ENCODE results near the gene SNURF. TPM values are rescaled to one million over a fixed set of nuclear protein-coding genes. Genes with fewer than 3 reads are reported as not detected.

Gene SNURF
- total and polyA plus RNA-seq, 2 of the 4 experiments (the other 2 are of a cell fraction) = 6.5 to 8.1 TPM

DNA sequence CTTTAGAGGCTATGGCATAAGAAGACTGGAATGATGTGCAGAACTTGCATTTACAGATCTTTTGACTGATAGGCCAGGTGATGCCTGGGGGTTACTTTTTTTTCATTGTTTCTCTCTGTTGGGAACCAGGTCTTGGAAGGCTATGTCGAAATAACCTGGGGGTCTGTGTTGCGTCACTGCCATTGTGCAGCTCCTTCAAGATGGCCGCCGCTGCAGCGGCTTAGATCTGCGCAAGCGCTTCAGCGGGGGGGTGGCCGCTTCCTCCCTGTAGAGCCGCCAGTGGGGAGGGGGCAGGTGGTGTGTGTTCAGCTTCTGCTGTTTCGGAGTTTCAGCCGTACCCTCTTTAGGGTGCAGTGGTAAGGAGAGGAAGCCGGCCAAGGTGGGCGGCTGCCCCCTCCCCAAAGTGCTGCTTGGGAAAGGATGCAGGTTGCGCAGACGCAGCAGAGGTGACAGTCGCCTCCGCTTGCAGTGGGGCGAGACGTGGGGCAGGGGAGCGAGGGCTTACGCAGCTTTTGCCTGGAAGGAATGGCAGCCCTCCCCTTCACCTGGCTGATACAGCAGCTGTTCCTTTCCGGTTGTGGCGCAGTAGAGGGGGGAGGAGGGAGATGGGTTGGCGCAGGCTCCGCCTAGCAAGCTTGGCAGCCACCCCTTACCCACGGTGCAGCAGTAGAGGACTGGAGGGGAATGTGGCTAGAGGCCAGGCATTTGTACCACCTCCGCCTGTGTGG, 1.5 kb downstream of the SNURF start:
- ChIA-PET CTCF (no interaction called here), POLR2A (ENCODE audit: unreplicated experiment) (no interaction called here)
- peak overlapping the region; percentile 97 for H2AK5ac ChIP-seq (ENCODE audit: low read depth, low read length)
- peak overlapping the region; percentile 95 for H3K4me3 ChIP-seq (ENCODE audit: insufficient read depth, low read depth, low read length)
- peak overlapping the region; percentile 94 for H3K56ac ChIP-seq (ENCODE audit: extremely low read depth, insufficient read depth, low read length)
- H2BK5ac ChIP-seq (ENCODE audit: low read depth, low read length, poor library complexity, severe bottlenecking) = peak overlapping the region; percentile 92
- H4K8ac ChIP-seq (ENCODE audit: low read depth in 2 of 2, low read length in 2 of 2) = peak overlapping the region; percentile 87 to 94
- H3K9ac ChIP-seq (ENCODE audit: low read depth, low read length) = peak overlapping the region; percentile 98
- peak overlapping the region; percentile 86 for H3K4me2 ChIP-seq (ENCODE audit: low read depth, low read length)
- no peak overlapping the region for H2BK15ac ChIP-seq (ENCODE audit: low read depth, low read length)
- TF ChIP-seq BHLHE40 (IDR thresholded peaks at IDR 0.05; ENCODE audit: low read depth, low read length) (no peak), MAFK (IDR thresholded peaks at IDR 0.05; ENCODE audit: low read depth, low read length) (no peak), MXI1 (IDR thresholded peaks at IDR 0.05; ENCODE audit: borderline replicate concordance, low read depth, low read length) (0 out of 2 replicates have a peak, but pooled peaks have one; percentile 3), CEBPB (IDR thresholded peaks at IDR 0.05; ENCODE audit: low read depth, low read length) (peak; percentile 96), RFX5 (IDR thresholded peaks at IDR 0.05; ENCODE audit: low read depth, low read length) (no peak), RAD21 (IDR thresholded peaks at IDR 0.05; ENCODE audit: low read length) (no peak), FOS (IDR thresholded peaks at IDR 0.05; ENCODE audit: low read depth, low read length) (no peak)
- no peak overlapping the region for H2BK20ac ChIP-seq (ENCODE audit: low read depth, low read length)
- H2AFZ ChIP-seq (replicated peaks; ENCODE audit: low read length, poor library complexity) = peak overlapping the region; percentile 95
- in situ Hi-C loops (cut with MboI; ENCODE audit: low sequenced_read_pairs) = no loop called here
- H3K36me3 ChIP-seq (ENCODE audit: control insufficient read depth, insufficient read depth, low read length) = no peaks in the 10 kb centered on the region; the same call in 1 of the 2 replicates
- peak overlapping the region; percentile 94 for H3K18ac ChIP-seq (ENCODE audit: low read depth, low read length)
- 0 out of 2 replicates have a peak, but pooled peaks cover 1% of the 10 kb centered on the region for H3K4me1 ChIP-seq (ENCODE audit: control insufficient read depth, insufficient read depth, low read length)
- intact Hi-C loops (cut with micrococcal nuclease) = loop anchor here (2.0 kb wide), 1 partner anchor 99 kb away; no protein-coding TSS in a partner anchor
- peak overlapping the region; percentile 94 for H3K14ac ChIP-seq (replicated peaks; ENCODE audit: low read depth, low read length)
- peak overlapping the region; percentile 96 for H3K27ac ChIP-seq (ENCODE audit: insufficient read depth, low read length)
- peak overlapping the region; percentile 96 for H4K5ac ChIP-seq (ENCODE audit: low read depth, low read length)
- peaks cover 21% of the 10 kb centered on the region for H4K20me1 ChIP-seq (ENCODE audit: insufficient read depth, low read length)
- ATAC-seq (ENCODE audit: low read depth) (peak; percentile 81), DNase-seq (peak; percentile 74)
- H3K23ac ChIP-seq (ENCODE audit: low read depth, low read length) = peak overlapping the region; percentile 98
- H3K9me3 ChIP-seq (ENCODE audit: control insufficient read depth, insufficient read depth, low read length) = 0 out of 2 replicates have a peak, but pooled peaks cover 2% of the 10 kb centered on the region
- dilution Hi-C loops (cut with HindIII; ENCODE audit: low sequenced_read_pairs, unreplicated experiment) = no loop called here
- peak overlapping the region; percentile 95 for H3K4ac ChIP-seq (ENCODE audit: low read depth, low read length)
- 48% methylated on average over 4 of the region's 28 CpGs; no CpG with 5 or more reads in 1 of the 2 experiments for WGBS, 2 experiments (ENCODE audit: extremely low coverage in 2 of 2, insufficient read length in 1 of 2)
- peak overlapping the region; percentile 36 for H2BK120ac ChIP-seq (ENCODE audit: low read depth, low read length)
- H3K27me3 ChIP-seq (ENCODE audit: control insufficient read depth, insufficient read depth, low read length) = no peaks in the 10 kb centered on the region
- peaks cover 0 to 23% of the 10 kb centered on the region in 2 experiments; a peak in 2 of 4 replicates for H3K79me1 ChIP-seq (ENCODE audit: low read depth in 1 of 2, low read length in 2 of 2)
- H4K91ac ChIP-seq (ENCODE audit: insufficient read depth, low read depth, low read length) = peak overlapping the region; percentile 79
- BruUV-seq (replicated peaks) = no TSS peak
- peak overlapping the region; percentile 98 for H2AK9ac ChIP-seq (replicated peaks; ENCODE audit: low read depth, low read length, poor library complexity)
- no peaks in the 10 kb centered on the region for H3K9me1 ChIP-seq (ENCODE audit: insufficient read depth, low read length)
